Astrocyte (in vitro differentiated cells and primary cell): ENCODE data around the gene TAB3.

Source experiments
- CTCF ChIP-seq: IDR thresholded peaks from 2 replicates; pipeline ENCODE4 v1.5.1; 2011; ENCODE audit warnings: low read depth, mild to moderate bottlenecking, inconsistent platforms, low read length, moderate library complexity; ENCODE audit not compliant: insufficient read depth
- EZH2 ChIP-seq: IDR thresholded peaks from 2 replicates; pipeline ENCODE4 v1.6.1; 2012; ENCODE audit warnings: mild to moderate bottlenecking, low read length, inconsistent platforms; ENCODE audit not compliant: insufficient read depth

GRCh38 chrX:30781711-30782444, 107.2 kb downstream of the TAB3 start:
- TF ChIP-seq CTCF = no peak
- no peak for TF ChIP-seq EZH2
